Measurements from ENCODE around the gene VSTM4.

Gene VSTM4

DNA sequence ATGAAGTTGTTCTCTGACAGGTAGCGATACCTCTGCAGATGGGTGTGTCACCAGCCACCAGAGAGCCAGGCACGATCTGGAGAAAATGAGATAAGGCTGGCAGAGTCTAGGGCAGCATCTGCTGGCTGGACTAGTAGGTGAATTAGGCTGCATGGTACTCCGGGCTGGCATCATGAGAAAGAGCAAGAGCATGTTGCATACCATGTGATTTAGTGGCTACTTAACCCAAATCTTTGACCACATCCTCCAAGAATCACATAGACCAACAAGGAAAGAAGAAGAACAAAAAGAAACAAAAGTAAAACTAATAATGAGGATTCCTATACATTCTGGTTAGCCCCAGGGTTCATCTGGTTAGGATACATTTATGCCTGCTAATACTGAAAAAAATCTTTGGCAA lies 41.9 kb upstream of the VSTM4 start:
- TF ChIP-seq TEAD4 (IDR thresholded peaks at IDR 0.05) (no peak), TCF12 (IDR thresholded peaks at IDR 0.05; ENCODE audit: low read depth) (no peak), EGR1 (IDR thresholded peaks at IDR 0.05) (no peak), CEBPB (IDR thresholded peaks at IDR 0.05) (no peak), RAD21 (IDR thresholded peaks at IDR 0.05; ENCODE audit: low read depth) (no peak), CREB1 (IDR thresholded peaks at IDR 0.05; ENCODE audit: low read depth) (no peak), TAF1 (IDR thresholded peaks at IDR 0.05; ENCODE audit: low read depth) (no peak), ZBTB7A (IDR thresholded peaks at IDR 0.05; ENCODE audit: low read depth) (no peak), FOXM1 (IDR thresholded peaks at IDR 0.05; ENCODE audit: borderline replicate concordance, low read depth) (no peak), NFIC (IDR thresholded peaks at IDR 0.05) (no peak), EP300 (IDR thresholded peaks at IDR 0.05; ENCODE audit: borderline replicate concordance) (no peak)
- TF ChIP-seq, protein P1, sequence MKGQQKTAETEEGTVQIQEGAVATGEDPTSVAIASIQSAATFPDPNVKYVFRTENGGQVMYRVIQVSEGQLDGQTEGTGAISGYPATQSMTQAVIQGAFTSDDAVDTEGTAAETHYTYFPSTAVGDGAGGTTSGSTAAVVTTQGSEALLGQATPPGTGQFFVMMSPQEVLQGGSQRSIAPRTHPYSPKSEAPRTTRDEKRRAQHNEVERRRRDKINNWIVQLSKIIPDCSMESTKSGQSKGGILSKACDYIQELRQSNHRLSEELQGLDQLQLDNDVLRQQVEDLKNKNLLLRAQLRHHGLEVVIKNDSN (IDR thresholded peaks at IDR 0.05): no peak
- TF ChIP-seq, protein P2, sequence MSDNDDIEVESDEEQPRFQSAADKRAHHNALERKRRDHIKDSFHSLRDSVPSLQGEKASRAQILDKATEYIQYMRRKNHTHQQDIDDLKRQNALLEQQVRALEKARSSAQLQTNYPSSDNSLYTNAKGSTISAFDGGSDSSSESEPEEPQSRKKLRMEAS (IDR thresholded peaks at IDR 0.05): no peak
- TF ChIP-seq, protein P3, sequence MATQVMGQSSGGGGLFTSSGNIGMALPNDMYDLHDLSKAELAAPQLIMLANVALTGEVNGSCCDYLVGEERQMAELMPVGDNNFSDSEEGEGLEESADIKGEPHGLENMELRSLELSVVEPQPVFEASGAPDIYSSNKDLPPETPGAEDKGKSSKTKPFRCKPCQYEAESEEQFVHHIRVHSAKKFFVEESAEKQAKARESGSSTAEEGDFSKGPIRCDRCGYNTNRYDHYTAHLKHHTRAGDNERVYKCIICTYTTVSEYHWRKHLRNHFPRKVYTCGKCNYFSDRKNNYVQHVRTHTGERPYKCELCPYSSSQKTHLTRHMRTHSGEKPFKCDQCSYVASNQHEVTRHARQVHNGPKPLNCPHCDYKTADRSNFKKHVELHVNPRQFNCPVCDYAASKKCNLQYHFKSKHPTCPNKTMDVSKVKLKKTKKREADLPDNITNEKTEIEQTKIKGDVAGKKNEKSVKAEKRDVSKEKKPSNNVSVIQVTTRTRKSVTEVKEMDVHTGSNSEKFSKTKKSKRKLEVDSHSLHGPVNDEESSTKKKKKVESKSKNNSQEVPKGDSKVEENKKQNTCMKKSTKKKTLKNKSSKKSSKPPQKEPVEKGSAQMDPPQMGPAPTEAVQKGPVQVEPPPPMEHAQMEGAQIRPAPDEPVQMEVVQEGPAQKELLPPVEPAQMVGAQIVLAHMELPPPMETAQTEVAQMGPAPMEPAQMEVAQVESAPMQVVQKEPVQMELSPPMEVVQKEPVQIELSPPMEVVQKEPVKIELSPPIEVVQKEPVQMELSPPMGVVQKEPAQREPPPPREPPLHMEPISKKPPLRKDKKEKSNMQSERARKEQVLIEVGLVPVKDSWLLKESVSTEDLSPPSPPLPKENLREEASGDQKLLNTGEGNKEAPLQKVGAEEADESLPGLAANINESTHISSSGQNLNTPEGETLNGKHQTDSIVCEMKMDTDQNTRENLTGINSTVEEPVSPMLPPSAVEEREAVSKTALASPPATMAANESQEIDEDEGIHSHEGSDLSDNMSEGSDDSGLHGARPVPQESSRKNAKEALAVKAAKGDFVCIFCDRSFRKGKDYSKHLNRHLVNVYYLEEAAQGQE (IDR thresholded peaks at IDR 0.05; ENCODE audit: low read depth): no peak

DNA sequence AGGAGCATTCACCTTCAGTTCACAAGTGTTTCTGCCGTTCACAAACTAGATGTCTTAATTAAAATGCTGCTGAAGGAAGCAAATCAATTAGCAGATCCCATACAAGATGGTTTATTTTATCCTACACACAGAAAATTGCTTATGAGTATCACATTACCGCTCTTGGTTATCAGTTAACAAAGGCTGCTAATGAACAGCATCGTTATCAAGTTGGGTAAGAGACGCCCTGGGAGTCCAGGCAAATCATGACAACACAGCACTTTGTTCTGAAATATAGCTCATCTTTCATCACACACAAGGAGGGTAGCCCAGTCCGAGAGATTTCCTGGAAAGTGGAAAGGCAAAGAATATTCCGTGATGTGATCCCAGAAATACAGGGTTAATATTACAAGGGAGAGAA lies 39.3 kb upstream of the VSTM4 start:
- TF ChIP-seq CREB1 (IDR thresholded peaks at IDR 0.05; ENCODE audit: low read depth) (no peak), YY1 (IDR thresholded peaks at IDR 0.05; ENCODE audit: low read depth) (no peak), TAF1 (IDR thresholded peaks at IDR 0.05; ENCODE audit: low read depth) (no peak), RAD21 (IDR thresholded peaks at IDR 0.05; ENCODE audit: low read depth) (no peak), EP300 (IDR thresholded peaks at IDR 0.05; ENCODE audit: borderline replicate concordance) (no peak), CEBPB (IDR thresholded peaks at IDR 0.05) (no peak), FOXM1 (IDR thresholded peaks at IDR 0.05; ENCODE audit: borderline replicate concordance, low read depth) (no peak), TEAD4 (IDR thresholded peaks at IDR 0.05) (no peak)
- TF ChIP-seq, protein P2 (IDR thresholded peaks at IDR 0.05): no peak

DNA sequence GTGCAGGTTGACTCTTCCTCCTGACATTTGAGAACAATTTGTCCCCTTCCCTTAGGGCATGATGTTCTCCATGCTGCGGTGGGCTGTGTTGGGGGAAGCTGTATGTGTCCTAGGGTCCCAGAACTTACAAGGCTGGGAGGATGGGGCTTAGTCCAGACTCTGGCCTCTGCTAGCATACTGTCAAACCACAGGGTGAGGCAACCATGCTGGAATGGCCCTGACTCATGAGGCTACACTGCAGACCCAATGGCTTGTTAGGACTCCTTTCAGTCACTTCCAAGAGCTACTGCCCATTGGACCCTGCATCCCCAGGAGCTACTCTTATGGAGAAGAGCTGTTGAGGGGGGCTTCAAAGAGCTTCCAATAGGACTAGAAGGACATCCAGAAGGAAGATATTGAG lies 38.6 kb upstream of the VSTM4 start:
- TF ChIP-seq ZBTB7A (IDR thresholded peaks at IDR 0.05; ENCODE audit: low read depth): no peak
- no peak for TF ChIP-seq CREB1 (IDR thresholded peaks at IDR 0.05; ENCODE audit: low read depth)
- no peak for TF ChIP-seq CEBPB (IDR thresholded peaks at IDR 0.05)
- TF ChIP-seq TEAD4 (IDR thresholded peaks at IDR 0.05): no peak
- no peak for TF ChIP-seq EGR1 (IDR thresholded peaks at IDR 0.05)
- TF ChIP-seq FOXM1 (IDR thresholded peaks at IDR 0.05; ENCODE audit: borderline replicate concordance, low read depth): no peak
- TF ChIP-seq, protein P2 (IDR thresholded peaks at IDR 0.05): no peak
- TF ChIP-seq EP300 (IDR thresholded peaks at IDR 0.05; ENCODE audit: borderline replicate concordance): no peak
- TF ChIP-seq, protein P1 (IDR thresholded peaks at IDR 0.05): no peak
- TF ChIP-seq TAF1 (IDR thresholded peaks at IDR 0.05; ENCODE audit: low read depth): no peak
- no peak for TF ChIP-seq NFIC (IDR thresholded peaks at IDR 0.05)
- TF ChIP-seq TCF12 (IDR thresholded peaks at IDR 0.05; ENCODE audit: low read depth): no peak

DNA sequence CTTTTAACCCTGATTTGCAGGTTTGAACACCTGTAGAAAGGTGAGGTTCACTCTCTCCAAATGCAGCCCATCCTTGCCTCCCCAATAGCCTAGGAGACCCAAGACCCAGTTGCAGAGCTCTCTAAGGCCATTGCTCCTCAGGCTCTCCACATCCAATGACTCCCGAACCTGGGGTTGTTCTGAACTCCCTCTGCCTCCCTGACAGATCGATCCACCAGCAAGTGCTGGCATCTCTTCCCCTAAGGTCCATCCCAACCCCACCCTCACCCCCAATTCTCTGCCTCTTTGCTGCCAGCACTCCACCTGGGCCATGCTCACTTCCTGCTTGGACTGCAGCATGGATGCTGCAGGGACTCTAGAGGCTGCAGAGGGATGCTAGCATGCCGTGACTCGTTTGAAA lies 37.8 kb upstream of the VSTM4 start:
- TF ChIP-seq YY1 (IDR thresholded peaks at IDR 0.05; ENCODE audit: low read depth) (no peak), FOXM1 (IDR thresholded peaks at IDR 0.05; ENCODE audit: borderline replicate concordance, low read depth) (no peak), CEBPB (IDR thresholded peaks at IDR 0.05) (no peak), RAD21 (IDR thresholded peaks at IDR 0.05; ENCODE audit: low read depth) (no peak)
- TF ChIP-seq, protein P1 (IDR thresholded peaks at IDR 0.05): no peak
- TF ChIP-seq, protein P2 (IDR thresholded peaks at IDR 0.05): no peak

DNA sequence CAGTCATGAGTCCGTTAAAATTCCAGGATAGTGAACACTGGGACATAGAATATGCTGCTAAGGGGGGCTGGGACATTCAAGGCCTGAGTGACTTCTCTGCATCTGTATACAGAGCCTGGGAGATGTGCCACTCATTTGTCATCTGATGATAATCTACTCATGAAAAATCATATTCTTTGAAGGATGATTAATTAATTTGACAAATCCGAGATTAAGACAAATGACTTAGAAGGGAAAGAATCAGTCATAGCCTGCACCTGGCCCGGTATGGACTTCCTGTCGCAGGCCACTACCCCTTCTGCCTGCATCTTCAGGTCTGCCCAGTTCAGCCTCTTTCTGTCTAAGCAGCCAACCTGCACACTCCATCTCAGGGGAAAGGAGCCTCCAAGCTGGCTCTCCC lies 37.3 kb upstream of the VSTM4 start:
- no peak for TF ChIP-seq ZBTB7A (IDR thresholded peaks at IDR 0.05; ENCODE audit: low read depth)
- TF ChIP-seq EGR1 (IDR thresholded peaks at IDR 0.05): no peak
- no peak for TF ChIP-seq CEBPB (IDR thresholded peaks at IDR 0.05)
- TF ChIP-seq RAD21 (IDR thresholded peaks at IDR 0.05; ENCODE audit: low read depth): no peak
- no peak for TF ChIP-seq CREB1 (IDR thresholded peaks at IDR 0.05; ENCODE audit: low read depth)
- TF ChIP-seq, protein P2 (IDR thresholded peaks at IDR 0.05): no peak
- TF ChIP-seq, protein P1 (IDR thresholded peaks at IDR 0.05): no peak
- no peak for TF ChIP-seq YY1 (IDR thresholded peaks at IDR 0.05; ENCODE audit: low read depth)
- no peak for TF ChIP-seq TAF1 (IDR thresholded peaks at IDR 0.05; ENCODE audit: low read depth)
- no peak for TF ChIP-seq TEAD4 (IDR thresholded peaks at IDR 0.05)

DNA sequence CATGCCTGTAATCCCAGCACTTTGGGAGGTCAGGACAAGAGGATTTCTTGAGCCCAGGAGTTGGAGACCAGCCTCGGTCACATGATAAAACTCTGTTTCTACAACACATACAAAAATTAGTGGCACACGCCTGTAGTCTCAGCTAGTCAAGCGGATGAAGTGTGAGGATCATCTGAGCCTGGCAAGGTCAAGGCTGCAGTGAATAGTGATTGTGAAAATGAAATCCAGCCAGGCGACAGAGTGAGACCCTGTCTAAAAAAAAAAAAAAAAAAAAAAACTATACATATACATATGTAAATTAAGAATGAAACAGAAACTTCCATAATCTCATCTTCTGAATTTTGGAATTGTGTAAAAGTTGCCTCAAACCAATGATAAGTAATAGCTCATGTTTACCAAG lies 36.7 kb upstream of the VSTM4 start:
- TF ChIP-seq EGR1 (IDR thresholded peaks at IDR 0.05) (no peak), TEAD4 (IDR thresholded peaks at IDR 0.05) (no peak), EP300 (IDR thresholded peaks at IDR 0.05; ENCODE audit: borderline replicate concordance) (no peak), YY1 (IDR thresholded peaks at IDR 0.05; ENCODE audit: low read depth) (no peak), TAF1 (IDR thresholded peaks at IDR 0.05; ENCODE audit: low read depth) (no peak), TCF12 (IDR thresholded peaks at IDR 0.05; ENCODE audit: low read depth) (no peak), FOXM1 (IDR thresholded peaks at IDR 0.05; ENCODE audit: borderline replicate concordance, low read depth) (no peak), CEBPB (IDR thresholded peaks at IDR 0.05) (no peak)
- TF ChIP-seq, protein P3 (IDR thresholded peaks at IDR 0.05; ENCODE audit: low read depth): no peak
- TF ChIP-seq, protein P1 (IDR thresholded peaks at IDR 0.05): no peak
- TF ChIP-seq, protein P2 (IDR thresholded peaks at IDR 0.05): no peak

All from Ishikawa (cell line).